GM13976 (cell line): Measurements from ENCODE around the gene KCNN4.

Source experiments
- DNase-seq: peaks from one replicate; pipeline ENCODE4 v3.0.0; 2012; ENCODE audit warnings: low spot score
- in situ Hi-C: fragments of 300-500 bp; cut with MboI; formaldehyde crosslinking; loops from one replicate; pipeline ENCODE4 v1.12.0; 2022; ENCODE audit warnings: low sequenced_read_pairs, mixed read lengths, inconsistent platforms; ENCODE audit not compliant: unreplicated experiment
- TF ChIP-seq, protein P1 (sequence below): IDR thresholded peaks from 2 replicates; pipeline ENCODE4 v1.5.1; 2012; ENCODE audit warnings: borderline replicate concordance, mild to moderate bottlenecking; ENCODE audit not compliant: insufficient read depth; ENCODE audit errors: extremely low read depth, missing control alignments, control extremely low read depth

KCNN4 gene

DNA sequence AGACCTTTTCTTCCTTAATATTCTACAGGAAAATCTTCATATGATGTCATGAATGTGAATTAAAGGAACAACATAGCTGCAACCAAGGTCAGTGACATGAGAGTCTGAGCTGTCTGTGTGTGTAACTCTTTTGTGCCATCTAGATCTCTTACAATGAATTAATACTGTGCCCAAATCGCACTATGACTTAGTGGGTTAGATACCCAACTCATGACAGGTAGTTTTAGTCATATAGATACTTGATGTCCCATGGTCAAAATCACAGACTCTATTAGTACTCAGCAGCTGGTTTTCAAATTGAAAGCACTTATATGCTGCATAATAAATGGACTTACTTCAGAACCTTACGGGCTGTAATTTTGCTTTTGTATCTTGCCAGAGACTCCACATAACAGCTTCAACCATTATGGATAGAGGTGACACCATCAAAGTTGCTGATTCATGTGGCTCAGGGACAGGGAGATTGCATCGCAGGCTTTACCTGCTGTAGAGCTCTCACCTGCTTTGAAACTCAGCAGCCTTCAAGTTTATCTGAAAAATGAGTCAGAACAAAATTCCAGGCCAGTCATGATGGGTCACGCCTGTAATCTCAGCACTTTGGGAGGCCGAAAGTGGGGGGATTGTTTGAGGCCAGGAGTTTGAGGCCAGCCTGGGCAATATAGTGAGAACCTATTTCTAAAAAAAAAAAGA is 34.0 kb upstream of the KCNN4 start:
- DNase-seq, result no peak
- in situ Hi-C loops, result no loop called here

DNA sequence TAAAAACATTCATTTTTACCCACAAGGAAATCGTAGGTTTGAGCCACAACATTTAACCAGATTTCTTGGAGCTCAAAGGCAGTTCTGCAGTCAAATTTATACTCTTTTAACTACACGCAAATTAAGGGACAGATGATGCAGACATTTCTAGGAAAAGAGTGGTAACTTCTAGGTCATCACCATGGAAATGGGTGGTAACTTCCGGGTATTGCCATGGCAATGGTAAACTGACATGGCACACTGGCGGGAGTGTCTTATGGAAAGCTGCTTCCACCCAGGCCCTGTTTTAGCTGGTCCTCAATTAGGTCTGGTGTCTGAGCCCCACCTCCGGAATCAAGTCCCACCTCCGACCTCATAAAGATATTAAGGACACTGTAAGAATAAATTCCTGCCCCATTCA is 31.9 kb upstream of the KCNN4 start:
- TF ChIP-seq, protein P1, sequence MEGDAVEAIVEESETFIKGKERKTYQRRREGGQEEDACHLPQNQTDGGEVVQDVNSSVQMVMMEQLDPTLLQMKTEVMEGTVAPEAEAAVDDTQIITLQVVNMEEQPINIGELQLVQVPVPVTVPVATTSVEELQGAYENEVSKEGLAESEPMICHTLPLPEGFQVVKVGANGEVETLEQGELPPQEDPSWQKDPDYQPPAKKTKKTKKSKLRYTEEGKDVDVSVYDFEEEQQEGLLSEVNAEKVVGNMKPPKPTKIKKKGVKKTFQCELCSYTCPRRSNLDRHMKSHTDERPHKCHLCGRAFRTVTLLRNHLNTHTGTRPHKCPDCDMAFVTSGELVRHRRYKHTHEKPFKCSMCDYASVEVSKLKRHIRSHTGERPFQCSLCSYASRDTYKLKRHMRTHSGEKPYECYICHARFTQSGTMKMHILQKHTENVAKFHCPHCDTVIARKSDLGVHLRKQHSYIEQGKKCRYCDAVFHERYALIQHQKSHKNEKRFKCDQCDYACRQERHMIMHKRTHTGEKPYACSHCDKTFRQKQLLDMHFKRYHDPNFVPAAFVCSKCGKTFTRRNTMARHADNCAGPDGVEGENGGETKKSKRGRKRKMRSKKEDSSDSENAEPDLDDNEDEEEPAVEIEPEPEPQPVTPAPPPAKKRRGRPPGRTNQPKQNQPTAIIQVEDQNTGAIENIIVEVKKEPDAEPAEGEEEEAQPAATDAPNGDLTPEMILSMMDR, result no peak
- in situ Hi-C loops, result no loop called here
- no peak for DNase-seq

More for the DNA sequence above, 34.0 kb upstream of the KCNN4 start:
- TF ChIP-seq, protein P1, result no peak

DNA sequence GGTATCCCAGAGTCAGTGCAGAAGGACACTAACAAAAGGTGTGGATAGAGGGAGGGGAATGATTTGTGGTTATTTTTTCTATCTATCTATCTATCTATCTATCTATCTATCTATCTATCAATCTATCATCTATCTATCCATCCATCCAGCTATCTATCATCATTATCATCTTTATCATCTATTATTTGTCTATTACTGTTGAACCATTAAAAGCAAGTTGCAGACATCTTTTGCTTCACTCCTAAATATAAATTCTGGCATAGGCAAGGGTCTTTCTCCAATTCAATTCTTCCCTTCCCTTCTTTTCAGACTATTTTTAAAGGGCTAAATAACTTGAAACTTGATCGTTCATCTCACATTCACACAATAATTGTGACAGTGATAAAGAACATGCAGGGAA is 31.5 kb upstream of the KCNN4 start:
- no peak for DNase-seq
- TF ChIP-seq, protein P1, result no peak
- in situ Hi-C loops, result no loop called here

DNA sequence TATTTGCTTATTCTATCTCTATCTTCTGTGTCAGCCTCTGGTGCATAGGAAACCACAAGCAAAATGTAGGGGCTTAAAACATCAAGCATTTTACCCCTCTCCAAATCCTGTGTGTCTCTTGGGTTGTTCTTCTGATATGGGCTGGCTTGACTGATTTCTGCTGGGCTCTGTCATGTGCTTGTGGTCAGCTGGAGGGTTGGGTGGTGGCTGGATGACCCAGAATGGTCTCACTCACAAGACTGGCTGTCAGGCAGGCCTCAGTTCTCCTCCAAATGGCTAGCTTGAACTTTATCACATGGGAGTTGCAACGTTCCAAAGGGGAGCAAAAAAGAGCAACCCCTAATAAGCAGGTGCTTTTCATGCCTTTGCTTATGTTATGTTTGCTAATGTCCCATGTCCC is 31.1 kb upstream of the KCNN4 start:
- no peak for DNase-seq
- in situ Hi-C loops, result no loop called here
- TF ChIP-seq, protein P1, result no peak

DNA sequence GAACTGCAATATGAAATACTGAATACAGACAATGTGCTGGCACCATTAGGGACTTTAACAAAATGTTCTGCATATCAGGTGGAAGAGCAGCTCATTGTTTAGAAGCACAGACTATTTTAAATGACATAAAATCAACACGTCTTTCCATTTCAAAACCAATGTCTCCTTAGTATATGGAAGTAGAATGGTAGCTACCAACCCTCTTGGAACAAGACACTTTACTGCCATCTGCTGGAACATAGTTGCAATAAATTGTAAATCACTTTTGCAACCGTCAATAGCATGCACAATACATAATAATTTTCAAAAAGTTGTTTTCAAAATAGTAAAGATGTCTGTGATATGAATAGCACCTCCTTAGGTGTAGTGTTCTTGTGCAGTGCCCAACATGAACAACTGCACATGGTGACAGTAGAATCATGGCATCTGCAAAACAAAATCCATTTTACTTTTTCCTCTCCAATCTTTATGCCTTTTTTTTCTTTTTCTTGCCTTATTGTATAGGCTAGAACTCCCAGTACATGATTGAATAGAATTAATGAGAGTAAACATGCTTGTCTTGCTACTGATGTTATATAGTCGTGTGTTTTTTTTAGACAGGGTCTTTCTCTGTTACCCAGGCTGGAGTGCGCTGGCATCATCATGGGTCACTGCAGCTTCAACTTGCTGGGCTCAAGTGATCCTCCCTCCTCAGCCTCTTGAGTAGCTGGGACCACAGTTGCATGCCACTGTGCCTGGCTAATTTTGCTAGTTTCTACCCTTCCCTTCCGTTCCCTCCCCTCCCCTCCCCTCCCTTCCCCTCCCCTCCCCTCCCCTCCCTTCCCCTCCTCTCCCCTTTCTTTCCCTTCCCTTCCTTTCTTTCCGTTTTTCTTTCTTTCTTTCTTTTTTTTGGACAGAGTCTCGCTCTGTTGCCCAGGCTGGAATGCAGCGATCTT is 29.3 kb upstream of the KCNN4 start:
- TF ChIP-seq, protein P1, result peak; percentile 52
- in situ Hi-C loops, result loop anchor here (5.0 kb wide), 1 partner anchor 73 kb away; no protein-coding TSS in a partner anchor
- DNase-seq, result peak; percentile 58

DNA sequence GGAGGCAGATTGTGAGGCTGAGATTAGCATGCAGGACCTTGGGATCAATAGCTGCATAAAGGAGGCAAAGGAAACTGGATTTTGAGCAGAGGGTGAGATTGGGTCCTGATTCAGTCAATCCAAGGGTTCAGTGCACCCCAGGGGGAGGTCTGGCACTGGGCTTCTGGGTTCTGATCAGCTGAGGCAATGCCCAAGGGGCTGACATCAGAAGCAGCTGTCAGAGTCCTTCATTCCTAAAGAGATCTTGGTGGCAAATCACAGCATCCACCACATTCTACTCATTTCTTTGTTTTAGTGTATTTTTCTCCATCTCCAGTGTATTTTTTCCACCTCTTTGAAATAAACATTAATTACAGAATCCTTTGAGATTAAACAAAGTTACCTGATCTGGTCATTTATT is 26.9 kb upstream of the KCNN4 start:
- no peak for DNase-seq
- in situ Hi-C loops, result loop anchor here (5.0 kb wide), 1 partner anchor 70 kb away; no protein-coding TSS in a partner anchor
- TF ChIP-seq, protein P1, result no peak
